HG02759 (cell line): ENCODE measurements around the gene PRICKLE1.

Experiments used
- ATAC-seq: cut with Tn5 transposase; IDR thresholded peaks from one replicate; pipeline ENCODE4 v1.9.1; 2021; ENCODE audit warnings: mild to moderate bottlenecking, moderate library complexity; ENCODE audit not compliant: unreplicated experiment

PRICKLE1 gene

DNA sequence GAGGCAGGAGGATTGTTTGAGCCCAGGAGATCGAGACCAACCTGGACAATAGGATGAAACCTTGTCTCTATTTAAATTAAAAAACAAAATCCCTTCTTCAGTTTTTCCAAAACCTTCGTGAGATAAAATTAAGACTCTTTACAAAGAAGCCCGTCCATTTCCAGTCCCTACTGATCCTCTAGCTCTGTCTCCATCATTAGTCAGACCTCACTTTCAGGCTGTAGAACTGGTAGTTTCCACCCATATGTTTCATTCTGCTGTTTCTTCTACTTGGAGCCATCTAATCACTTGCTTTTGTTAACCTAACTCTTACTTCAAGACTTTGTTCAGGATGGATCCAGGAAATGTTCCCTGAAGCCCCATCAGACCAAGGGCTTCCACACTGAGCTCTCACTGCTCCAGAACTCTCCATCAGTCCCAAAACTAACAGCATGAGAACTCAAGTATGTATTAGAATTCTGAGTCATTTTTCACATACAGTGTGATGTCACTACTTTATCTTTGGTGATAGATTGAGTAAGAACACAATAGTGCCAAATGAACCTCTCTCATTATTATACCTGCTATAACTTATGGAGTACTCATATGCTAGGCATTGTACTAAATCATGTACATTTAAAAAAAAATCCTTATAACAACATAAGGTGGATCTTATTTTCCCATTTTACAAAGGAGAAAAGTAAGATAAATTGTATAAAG is 90.8 kb downstream of the PRICKLE1 start:
- ATAC-seq: no peak

DNA sequence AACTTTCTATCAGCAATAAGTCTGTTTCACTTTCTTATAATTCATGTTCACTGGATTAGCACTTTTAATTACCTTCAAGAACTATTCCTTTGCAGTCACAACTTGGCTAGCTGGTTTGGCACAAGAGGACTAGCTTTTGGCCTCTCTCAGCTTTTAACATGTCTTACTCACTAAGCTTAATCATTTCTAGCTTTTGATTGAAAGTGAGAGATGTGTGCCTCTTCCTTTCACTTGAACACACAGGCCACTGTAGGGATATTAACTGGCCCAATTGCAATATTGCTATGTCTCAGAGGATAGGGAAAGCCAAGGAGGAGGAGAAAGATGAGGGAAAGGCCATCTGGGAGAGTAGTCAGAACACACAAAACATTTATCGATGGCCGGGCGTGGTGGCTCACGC is 92.7 kb downstream of the PRICKLE1 start:
- ATAC-seq: no peak

DNA sequence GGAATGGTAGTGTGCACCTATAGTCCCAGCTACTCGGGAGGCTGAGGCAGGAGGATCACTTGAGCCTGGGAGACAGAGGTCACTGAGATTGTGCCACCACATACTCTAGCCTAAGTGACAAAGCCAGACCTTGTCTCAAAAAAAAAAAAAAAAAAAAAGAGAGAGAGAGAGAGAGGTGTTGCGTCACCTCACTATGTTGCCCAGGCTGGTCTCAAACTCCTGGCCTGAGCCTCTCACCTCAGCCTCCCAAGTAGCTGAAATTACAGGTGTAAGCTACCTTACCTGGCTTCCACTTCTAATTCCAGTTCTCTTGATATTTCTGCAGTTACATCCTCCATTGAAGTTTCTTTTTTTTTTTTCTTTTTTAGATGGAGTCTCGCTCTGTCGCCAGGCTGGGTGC is 94.3 kb downstream of the PRICKLE1 start:
- no peak for ATAC-seq

DNA sequence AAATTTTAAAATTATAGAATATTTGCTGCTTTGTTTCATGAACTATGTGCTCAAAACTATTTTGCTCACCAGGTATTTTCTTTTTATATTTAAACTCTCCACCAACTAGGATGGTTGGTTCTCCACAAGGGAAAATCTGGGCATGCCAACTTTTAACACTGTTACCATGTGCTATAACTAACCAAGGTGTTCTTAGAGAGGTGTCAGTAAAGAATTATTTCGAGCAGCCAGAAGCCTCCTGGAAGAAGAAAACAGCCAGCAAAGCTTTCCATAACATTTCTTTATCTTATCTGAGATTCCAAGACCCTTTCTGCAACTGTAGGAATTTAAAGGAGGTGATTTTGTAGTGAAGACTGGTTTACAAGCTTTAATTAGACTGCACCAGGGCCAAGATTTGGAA is 97.3 kb downstream of the PRICKLE1 start:
- no peak for ATAC-seq

DNA sequence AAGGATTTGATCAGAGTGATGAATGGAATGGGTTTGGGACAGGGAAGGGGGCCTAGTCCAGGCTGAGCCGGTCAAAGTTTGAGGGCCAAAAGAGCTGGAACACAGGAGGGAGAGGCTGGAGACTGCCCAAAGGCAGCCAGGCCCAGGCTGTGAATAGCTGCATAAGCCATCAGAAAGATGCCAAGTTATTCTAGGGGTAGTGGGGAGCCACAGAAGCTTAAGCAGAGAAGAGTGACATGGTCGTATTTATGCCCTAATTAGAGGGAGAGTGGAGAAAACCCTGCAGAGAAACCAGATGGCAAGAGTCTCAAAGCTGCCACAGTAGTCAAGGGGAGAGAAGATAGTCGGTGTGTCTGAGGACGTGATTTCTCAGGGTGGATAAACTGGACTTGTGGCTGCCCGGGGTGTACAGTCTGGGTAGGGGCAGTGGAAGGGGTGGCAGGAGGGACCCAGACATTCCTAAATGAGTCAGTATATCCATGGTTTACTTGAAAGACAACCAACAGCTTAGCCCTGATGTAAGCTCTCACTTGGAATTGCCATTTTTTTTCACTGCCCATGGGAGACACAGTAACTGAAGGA is 99.2 kb downstream of the PRICKLE1 start:
- no peak for ATAC-seq

- no peak for ATAC-seq
These were observed 103.1 kb downstream of the PRICKLE1 start for GRCh38 chr12:42486407-42486806.

DNA sequence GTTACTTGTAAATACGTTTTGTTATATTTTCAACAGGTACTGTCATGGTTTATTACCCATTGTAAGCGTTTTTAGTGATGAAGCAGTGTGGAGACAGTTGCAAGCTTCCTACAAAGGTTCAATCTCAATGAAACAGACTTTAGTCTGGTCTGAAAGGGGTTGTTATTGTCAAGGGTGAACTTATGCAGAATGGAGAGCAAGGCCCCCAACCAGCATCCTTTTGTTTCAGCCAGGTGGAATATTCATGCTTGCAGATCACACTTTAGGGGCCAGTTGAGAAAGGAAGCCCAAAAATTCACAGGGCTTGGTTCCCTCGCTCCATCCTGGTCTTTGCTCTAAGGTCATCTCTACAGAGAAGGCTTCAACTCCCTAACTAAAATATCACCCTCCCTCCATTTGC is 103.7 kb downstream of the PRICKLE1 start:
- ATAC-seq: no peak

DNA sequence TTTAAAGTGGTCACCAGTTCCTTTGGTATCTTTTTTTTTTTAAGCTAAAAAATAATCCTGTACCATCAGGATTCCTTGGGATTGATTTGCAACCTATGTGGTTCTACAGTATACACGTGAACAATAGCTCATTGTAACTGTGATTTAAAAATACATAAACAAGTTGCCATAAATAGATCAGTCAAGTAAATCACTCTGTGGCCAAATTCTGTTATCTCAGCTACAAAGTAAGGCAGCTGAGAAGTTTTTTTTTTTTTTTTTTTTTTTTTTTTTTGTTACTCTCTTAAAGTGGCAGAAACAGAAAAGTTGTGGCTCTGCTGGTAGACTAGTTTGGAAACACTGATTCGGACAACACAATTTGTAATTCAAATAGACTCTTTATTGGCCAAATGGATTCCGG is 104.5 kb downstream of the PRICKLE1 start:
- ATAC-seq: no peak

DNA sequence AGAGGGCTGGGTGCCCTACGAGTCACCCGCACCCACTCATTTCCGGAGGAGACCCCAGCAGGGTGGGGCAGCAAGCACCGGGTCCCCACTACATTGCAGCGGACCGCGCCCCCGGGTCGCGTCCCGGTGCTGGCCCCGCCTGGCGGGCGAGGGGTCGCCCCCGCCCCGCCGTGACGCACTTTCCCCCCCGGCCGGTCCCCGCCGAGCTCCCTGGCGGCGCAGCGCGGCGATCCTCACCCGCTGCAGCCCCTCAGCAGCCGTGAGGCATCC is 106.1 kb downstream of the PRICKLE1 start:
- ATAC-seq: peak; percentile 35

GRCh38 chr12:42482748-42483520 is 106.6 kb downstream of the PRICKLE1 start:
- ATAC-seq: peak; percentile 84

- no peak for ATAC-seq
These were observed 107.4 kb downstream of the PRICKLE1 start for GRCh38 chr12:42482041-42482747.

- no peak for ATAC-seq
These were observed 108.2 kb downstream of the PRICKLE1 start for GRCh38 chr12:42481368-42481767.

DNA sequence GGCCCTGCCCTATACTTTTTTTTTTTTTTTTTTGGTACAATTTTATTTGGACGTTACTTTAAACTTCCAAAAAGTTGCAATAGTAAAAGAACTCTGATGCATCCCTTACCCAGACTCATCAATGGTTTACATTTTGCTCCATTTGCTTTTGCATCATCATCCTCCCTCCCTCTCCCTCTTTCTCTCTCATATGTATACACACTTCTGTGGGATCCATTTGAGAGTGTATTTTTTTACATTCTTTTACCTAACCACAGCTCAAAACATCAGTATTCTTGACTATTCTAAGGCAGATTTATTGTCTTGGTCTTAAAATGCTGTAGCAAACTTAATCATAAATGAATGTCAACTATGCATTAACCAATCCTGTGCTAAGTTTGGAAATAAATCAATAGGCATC is 111.6 kb downstream of the PRICKLE1 start:
- ATAC-seq: no peak

DNA sequence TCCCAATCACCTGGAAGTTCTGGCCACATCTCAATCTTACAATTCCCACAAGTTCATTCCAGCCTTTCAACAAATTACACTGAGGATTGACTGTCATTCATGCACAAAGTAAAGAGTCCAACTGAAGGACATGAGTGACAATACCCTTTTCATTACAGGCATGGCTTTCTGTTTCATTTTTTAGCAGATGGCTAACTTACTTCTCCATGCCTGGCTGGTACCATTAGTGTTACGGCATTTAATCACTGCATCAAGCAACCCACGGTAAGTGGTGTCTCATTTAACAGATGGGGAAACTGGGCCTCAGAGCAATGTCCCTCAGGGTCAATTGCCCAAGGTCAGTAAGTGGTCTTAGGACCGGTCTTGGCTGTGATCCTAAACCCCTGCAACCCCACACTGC is 114.4 kb downstream of the PRICKLE1 start:
- no peak for ATAC-seq

- ATAC-seq: no peak
These were observed 115.2 kb downstream of the PRICKLE1 start for GRCh38 chr12:42474391-42474790.

GRCh38 chr12:42473561-42473960 is 116.0 kb downstream of the PRICKLE1 start:
- no peak for ATAC-seq

GRCh38 chr12:42473130-42473529 is 116.4 kb downstream of the PRICKLE1 start:
- no peak for ATAC-seq

DNA sequence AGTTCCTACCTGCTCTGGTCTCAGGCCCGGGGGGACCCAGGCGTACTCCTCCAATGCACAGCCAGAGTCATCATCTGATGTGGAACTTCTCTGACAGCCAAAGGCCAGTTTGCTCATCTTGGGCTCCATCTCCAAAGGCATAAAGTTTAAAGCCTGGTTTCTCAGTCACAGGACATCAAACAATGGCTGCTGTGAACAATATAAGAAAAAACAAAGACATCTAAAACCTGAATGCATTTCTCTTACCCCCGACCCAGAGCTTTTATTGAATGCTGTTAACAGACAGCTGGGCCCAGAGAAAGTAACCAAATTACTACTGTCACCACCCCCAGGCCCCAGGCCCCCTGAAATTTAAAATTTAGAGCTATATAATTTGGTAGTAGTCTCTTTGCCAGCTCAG is 117.2 kb downstream of the PRICKLE1 start:
- ATAC-seq: no peak

- ATAC-seq: peak; percentile 95
These were observed 120.0 kb downstream of the PRICKLE1 start for GRCh38 chr12:42469355-42470175.

DNA sequence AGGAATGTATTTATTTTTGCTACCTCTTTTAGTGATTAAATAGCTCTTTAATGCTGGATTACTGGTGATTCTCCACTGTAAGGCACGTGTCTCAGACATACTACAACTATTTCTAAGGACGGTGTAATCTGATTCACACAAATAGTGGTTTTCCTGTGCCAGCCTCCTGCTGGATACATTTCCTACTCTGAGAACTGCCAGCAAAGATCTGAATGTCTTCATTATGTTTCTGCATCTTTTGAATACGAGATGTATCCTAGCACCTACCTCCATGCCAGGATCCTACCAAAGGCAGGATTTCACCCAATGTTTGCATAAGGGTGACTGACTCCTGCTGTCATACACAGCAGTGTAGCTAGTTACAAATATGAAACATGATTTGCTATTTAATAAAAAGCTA is 120.6 kb downstream of the PRICKLE1 start:
- ATAC-seq: peak; percentile 5

DNA sequence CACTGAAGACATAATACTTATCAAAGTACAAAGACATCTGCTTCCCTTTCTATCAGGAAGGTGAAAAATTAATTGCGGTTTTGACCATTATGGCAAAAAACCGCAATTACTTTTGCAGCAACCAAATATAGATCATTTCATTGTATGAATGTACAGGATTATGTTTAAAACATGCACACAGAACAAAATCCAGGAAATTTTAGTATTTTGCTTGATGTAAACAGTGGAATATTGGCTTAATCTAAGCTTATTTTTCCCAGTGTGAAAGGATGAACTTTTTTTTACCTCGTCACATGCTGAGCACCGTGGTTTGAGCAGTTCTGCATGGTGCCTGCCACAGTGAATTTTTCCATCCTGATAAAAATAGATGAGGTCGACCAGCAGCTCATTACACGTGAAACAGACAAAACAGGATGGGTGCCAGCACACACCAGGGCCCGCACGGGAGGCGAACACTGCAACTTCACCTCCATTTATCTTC is 121.2 kb downstream of the PRICKLE1 start:
- peak; percentile 30 for ATAC-seq
